Measurements from ENCODE around the gene TYSND1.
"Not testable (repeated sequence)": the region's sequence is repeated elsewhere in the genome, so short reads cannot be mapped to it uniquely, and the experiment has no call there.

The TYSND1 gene

GRCh38 chr10:70135684-70136083 is 10.8 kb downstream of the TYSND1 start:
- DNase-seq (ENCODE audit: low read depth in 3 of 3, low spot score in 1 of 3) = no peak

GRCh38 chr10:70135046-70135445 is 11.5 kb downstream of the TYSND1 start:
- DNase-seq (ENCODE audit: low read depth in 3 of 3, low spot score in 1 of 3) = no peak

- no peak for DNase-seq (ENCODE audit: low read depth in 3 of 3, low spot score in 1 of 3)
These were observed 14.1 kb downstream of the TYSND1 start, which contains the start of gene AIFM2 for GRCh38 chr10:70132098-70133029. Gene AIFM2 (minus strand): TSS chr10:70132825. CDS start chr10:70124084, 8,741 bp downstream.

GRCh38 chr10:70131560-70131937 is 15.0 kb downstream of the TYSND1 start:
- DNase-seq (ENCODE audit: low read depth in 3 of 3, low spot score in 1 of 3) = no peak

- no peak for DNase-seq (ENCODE audit: low read depth in 3 of 3, low spot score in 1 of 3)
These were observed 15.5 kb downstream of the TYSND1 start for GRCh38 chr10:70130878-70131559.

- DNase-seq (ENCODE audit: low read depth in 3 of 3, low spot score in 1 of 3) = no peak
These were observed 19.7 kb downstream of the TYSND1 start for GRCh38 chr10:70126700-70127395.

- no peak for DNase-seq (ENCODE audit: low read depth in 3 of 3, low spot score in 1 of 3)
These were observed 20.5 kb downstream of the TYSND1 start for GRCh38 chr10:70125918-70126552.

- DNase-seq (ENCODE audit: low read depth in 3 of 3, low spot score in 1 of 3) = no peak
These were observed 21.6 kb downstream of the TYSND1 start for GRCh38 chr10:70124918-70125317.

GRCh38 chr10:70124415-70124814 is 22.1 kb downstream of the TYSND1 start:
- DNase-seq (ENCODE audit: low read depth in 3 of 3, low spot score in 1 of 3) = no peak

GRCh38 chr10:70123817-70124216 is 22.7 kb downstream of the TYSND1 start:
- no peak for DNase-seq (ENCODE audit: low read depth in 3 of 3, low spot score in 1 of 3)

GRCh38 chr10:70123166-70123565 is 23.3 kb downstream of the TYSND1 start:
- not testable (repeated sequence) for DNase-seq (ENCODE audit: low read depth in 3 of 3, low spot score in 1 of 3)

- DNase-seq (ENCODE audit: low read depth in 3 of 3, low spot score in 1 of 3) = no peak
These were observed 23.8 kb downstream of the TYSND1 start for GRCh38 chr10:70122742-70123141.

GRCh38 chr10:70121281-70121949 is 25.1 kb downstream of the TYSND1 start:
- DNase-seq (ENCODE audit: low read depth in 3 of 3, low spot score in 1 of 3) = no peak

- DNase-seq (ENCODE audit: low read depth in 3 of 3, low spot score in 1 of 3) = no peak
These were observed 26.1 kb downstream of the TYSND1 start for GRCh38 chr10:70120417-70120816.

GRCh38 chr10:70119623-70120022 is 26.9 kb downstream of the TYSND1 start:
- DNase-seq (ENCODE audit: low read depth in 3 of 3, low spot score in 1 of 3) = no peak

- no peak for DNase-seq (ENCODE audit: low read depth in 3 of 3, low spot score in 1 of 3)
These were observed 27.3 kb downstream of the TYSND1 start for GRCh38 chr10:70119197-70119596.

- no peak for DNase-seq (ENCODE audit: low read depth in 3 of 3, low spot score in 1 of 3)
These were observed 28.3 kb downstream of the TYSND1 start for GRCh38 chr10:70118196-70118595.

- DNase-seq (ENCODE audit: low read depth in 3 of 3, low spot score in 1 of 3) = no peak
These were observed 28.9 kb downstream of the TYSND1 start for GRCh38 chr10:70117646-70118045.

GRCh38 chr10:70115948-70116682 is 30.4 kb downstream of the TYSND1 start:
- peak in 1 of 3 donors; percentile 7 for DNase-seq (ENCODE audit: low read depth in 3 of 3, low spot score in 1 of 3)

- DNase-seq (ENCODE audit: low read depth in 3 of 3, low spot score in 1 of 3) = no peak
These were observed 31.6 kb downstream of the TYSND1 start for GRCh38 chr10:70114902-70115301.
